ENCODE data around the gene RACGAP1.
A peak's percentile ranks its signal among the peaks of the same experiment; 100 is the strongest.
"Not testable (repeated sequence)": the region's sequence is repeated elsewhere in the genome, so short reads cannot be mapped to it uniquely, and the experiment has no call there.

RACGAP1 gene

DNA sequence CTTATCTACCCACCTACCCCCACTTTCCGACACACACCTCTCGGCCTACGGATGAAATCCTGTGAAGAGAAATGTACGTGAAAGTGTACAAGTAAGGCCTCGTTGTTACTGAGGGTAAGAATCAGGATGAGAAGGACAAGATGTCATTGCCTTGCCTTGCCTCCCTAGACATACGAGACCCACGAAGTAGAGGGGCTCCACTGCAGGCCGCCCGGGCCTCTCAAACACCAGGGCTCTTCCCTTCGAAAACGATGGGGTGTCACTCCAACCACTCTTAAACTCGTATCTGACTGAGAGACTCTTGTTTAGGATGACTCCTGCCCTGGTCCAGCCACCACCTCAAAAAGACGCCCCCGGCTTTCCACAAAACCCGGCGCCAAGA, 498 bp downstream of the RACGAP1 start:
- no peak for DNase-seq

DNA sequence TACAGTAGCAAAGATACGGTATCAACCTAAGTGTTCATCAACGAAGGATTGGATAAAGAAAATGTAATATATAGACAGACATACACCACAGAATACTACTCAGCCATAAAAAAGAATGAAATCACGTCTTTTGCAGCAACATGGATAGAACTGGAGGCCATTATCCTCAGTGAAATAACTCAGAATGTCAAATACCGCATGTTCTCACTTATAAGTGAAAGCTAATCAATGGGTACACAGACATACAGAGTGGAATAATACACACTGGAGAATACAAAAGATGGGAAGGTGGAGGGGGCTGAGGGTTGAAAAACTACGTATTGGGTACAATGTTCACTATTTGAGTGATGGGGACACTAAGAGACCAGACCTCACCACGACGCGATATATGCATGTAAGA, 1.1 kb downstream of the RACGAP1 start:
- no peak for DNase-seq

DNA sequence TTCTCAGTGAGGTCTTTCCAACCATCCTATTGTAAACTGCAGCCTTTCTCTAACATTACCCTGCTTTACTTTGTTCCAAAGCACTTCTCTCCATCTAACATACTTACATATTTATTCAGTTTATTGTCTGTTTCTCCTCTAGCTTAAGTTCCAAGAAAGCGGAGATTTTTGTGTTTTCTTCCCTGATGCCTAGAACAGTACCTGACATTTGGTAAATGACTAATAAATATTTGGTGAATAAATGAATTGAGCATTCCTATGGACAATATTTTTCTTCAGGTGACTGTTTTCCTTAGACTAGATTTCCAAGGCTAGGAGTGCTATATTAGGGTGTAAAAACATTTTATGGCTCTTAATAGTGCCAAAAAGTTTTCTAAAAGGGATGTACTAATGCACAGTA, 2.4 kb downstream of the RACGAP1 start:
- DNase-seq = no peak

- no peak for DNase-seq
Observed at GRCh38 chr12:50021031-50021430, 4.3 kb downstream of the RACGAP1 start.

GRCh38 chr12:50019524-50019923, 5.8 kb downstream of the RACGAP1 start:
- no peak for DNase-seq

- no peak for DNase-seq
Observed at GRCh38 chr12:50018968-50019367, 6.3 kb downstream of the RACGAP1 start.

- no peak for DNase-seq
Observed at GRCh38 chr12:50018154-50018553, 7.1 kb downstream of the RACGAP1 start.

GRCh38 chr12:50017641-50018040, 7.7 kb downstream of the RACGAP1 start:
- no peak for DNase-seq

- no peak for DNase-seq
Observed at GRCh38 chr12:50016501-50017475, 8.5 kb downstream of the RACGAP1 start.

GRCh38 chr12:50014342-50014741, 11.0 kb downstream of the RACGAP1 start:
- no peak for DNase-seq

DNA sequence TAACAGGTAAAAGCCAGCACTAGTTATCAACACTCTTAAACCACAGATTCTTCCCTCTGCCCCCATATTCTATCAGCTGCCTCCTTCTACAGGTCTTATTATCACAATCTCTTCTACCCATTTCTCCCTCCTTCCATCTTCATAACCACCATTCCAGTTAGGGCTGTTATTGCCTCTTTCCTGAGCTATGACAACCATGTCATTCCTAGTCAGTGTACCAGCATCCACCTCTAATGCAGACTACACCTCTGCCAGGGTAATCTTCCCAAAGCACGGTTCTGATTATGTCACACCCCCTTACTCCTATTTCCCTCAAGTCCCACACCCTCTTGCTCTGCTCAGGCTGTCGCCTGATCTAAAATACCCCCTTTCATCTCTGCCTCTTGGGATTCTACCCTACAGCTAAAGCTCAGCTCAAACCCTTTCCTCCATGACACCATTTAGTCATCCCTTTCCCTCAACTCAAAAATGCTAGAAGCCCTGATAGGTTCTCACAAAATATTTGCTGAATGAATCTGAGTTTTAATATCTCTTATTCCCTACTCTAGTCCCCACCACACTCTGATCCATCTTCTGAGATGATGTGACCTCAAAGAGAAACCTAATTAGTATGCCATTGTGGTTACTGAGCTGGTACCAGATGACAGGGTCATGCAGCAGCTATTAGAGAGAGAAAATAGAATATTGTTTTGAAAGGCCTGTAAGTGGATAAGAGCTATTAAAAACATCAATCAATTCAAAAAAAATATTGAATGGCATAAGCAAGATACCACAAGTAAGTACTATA, 11.7 kb downstream of the RACGAP1 start:
- no peak for DNase-seq

- peak; percentile 81 for DNase-seq
Observed at GRCh38 chr12:50006754-50007442, 18.4 kb downstream of the RACGAP1 start.

DNA sequence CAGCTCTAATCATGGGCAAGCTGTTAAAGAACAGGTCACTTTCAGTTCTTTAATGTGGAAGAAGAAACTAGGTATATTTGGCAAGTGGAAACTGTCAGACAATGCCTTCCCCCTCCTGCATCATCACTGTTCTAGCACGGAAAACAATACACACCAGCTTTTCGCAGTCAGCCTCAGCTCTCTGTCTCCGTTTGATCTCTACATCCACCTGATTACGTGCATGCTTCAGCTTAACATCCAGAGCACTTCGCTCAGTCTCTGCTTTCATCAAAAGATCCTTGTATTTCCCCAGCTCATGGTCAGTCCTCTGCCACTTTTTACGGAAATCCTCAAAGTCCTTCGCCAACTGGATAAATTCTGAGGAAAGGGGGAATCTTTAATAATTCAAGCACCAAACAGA, 19.0 kb downstream of the RACGAP1 start:
- no peak for DNase-seq

GRCh38 chr12:50005175-50005574, 20.1 kb downstream of the RACGAP1 start:
- no peak for DNase-seq

DNA sequence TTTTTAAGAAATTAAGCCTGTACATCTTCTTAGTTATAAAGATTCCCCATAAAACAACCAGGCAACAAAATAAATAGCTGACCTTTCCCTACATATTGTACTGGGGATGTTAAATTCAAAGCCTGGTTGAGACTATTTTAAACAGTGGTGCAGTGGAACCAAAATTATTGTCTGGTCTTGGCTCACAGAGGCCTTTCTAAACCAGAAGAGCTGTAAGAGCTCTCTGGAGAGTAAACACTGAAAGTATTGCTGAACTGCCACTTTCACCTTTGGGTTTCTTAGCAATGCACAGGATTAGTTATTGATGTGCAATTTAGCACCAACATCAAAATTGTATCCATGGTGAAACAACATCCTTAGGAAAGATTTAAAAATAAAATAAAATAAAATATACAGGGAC, 20.6 kb downstream of the RACGAP1 start:
- DNase-seq = no peak

GRCh38 chr12:50003595-50003994, 21.7 kb downstream of the RACGAP1 start:
- no peak for DNase-seq

DNA sequence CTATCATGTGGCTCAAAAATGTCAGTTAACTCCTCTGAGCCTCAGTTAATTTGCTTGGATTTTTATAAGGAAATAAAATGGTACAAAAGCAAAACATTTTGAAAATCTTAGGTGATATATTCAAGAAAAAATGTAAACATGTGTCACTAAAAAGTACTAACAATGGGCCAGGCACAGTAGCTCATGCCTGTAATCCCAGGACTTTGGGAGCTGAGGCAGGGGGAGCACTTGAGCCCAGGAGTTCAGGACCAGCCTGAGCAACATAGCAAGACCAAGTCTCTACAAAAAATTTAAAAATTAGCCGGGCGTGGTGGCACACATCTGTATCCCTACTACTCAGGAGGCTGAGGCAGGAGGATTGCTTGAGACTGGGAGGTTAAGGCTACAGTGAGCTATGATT, 26.8 kb downstream of the RACGAP1 start:
- DNase-seq = no peak

- DNase-seq = no peak
Observed at GRCh38 chr12:49990273-49990672, 35.0 kb downstream of the RACGAP1 start.

DNA sequence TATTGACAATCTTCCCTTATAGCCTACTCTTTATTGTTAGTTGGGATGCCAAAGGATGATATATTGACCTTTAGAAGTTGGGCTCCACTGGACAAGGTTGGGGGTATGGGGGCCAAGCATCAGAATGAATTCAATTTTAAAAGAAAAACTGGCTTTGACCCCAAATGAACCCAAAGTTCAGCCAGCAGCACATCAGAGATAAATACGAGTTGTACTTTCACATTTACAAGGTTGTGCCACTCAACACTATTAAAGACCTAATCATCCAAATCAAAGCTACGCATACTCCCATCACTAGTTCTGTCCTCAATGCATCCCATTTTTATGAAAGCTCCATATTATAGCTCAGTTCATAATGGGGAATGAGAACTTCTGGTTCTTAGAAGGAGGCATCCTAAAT, 35.9 kb downstream of the RACGAP1 start:
- not testable (repeated sequence) for DNase-seq

DNA sequence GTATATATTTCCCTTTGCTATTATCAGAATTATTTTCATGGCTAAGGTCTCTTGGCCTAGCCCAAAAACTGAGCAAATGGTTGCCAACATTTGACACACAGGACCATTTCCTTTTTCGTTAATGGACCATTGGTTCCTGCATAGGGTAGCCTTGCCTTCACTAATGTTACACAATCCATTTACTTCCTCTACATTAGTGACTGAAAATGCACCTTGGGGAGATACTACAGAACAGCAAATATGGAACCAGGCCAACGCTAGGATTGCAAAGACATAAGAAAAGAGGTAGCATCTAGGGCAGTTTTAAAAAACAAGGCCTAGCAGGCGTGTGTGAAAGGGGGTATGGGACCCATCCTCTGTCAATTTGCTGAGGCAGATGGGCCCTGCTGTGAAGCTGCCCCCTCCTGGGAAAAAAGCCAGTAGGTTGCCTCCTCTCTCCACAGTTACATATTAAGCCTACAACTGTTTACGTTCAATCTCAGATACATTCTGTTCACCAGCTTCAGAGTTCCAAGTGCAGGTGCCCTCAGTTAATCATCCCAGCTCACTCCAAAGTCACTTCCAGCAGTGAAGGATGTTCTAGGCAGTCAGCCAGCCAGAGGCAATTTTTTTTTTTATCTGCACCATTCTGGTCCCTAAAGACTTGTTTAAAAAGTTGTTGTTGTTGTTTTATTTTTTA, 37.5 kb downstream of the RACGAP1 start:
- peak; percentile 71 for DNase-seq

DNA sequence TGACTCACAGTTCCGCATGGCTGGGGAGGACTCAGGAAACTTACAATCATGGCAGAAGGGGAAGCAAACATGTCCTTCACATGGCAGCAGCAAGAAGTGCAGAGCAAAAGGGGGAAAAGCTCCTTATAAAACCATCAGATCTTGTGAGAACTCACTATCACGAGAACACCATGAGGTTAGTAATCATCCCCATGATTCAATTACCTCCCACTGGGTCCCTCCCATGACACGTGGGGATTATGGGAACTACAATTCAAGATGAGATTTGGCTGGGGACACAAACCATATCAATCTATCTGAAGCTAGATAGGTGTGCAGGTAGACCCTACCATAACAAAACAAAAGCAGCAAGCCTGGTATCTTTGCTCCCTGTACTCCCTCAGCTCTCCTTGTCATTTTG, 38.8 kb downstream of the RACGAP1 start:
- DNase-seq = not testable (repeated sequence)

DNA sequence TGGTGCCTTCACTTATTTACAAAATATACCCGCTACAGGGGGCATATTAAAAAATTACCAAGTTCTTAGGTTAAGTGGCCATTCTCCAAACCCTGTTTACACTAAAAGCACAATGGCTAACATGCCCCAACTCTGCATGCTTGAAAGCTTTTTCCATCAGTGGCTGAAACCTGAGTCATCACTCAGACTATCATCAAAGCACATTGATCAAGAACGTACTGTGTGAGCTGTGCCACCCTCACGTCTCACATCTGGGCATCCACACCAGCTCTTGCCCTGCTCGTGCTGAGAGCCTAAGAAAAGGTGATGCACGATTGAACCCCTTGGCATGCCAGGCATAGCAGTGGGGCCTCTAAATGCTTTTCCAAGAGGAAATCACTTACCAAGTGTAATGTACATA, 39.3 kb downstream of the RACGAP1 start:
- no peak for DNase-seq

Data from NCI-H2171 (cell line).